ENCODE data around the gene KLHL7. TPM values are rescaled to one million over a fixed set of nuclear protein-coding genes. Genes with fewer than 3 reads are reported as not detected.

The KLHL7 gene
- total RNA-seq, 2 experiments from 2014 or later: 14.3 to 19.6 TPM

DNA sequence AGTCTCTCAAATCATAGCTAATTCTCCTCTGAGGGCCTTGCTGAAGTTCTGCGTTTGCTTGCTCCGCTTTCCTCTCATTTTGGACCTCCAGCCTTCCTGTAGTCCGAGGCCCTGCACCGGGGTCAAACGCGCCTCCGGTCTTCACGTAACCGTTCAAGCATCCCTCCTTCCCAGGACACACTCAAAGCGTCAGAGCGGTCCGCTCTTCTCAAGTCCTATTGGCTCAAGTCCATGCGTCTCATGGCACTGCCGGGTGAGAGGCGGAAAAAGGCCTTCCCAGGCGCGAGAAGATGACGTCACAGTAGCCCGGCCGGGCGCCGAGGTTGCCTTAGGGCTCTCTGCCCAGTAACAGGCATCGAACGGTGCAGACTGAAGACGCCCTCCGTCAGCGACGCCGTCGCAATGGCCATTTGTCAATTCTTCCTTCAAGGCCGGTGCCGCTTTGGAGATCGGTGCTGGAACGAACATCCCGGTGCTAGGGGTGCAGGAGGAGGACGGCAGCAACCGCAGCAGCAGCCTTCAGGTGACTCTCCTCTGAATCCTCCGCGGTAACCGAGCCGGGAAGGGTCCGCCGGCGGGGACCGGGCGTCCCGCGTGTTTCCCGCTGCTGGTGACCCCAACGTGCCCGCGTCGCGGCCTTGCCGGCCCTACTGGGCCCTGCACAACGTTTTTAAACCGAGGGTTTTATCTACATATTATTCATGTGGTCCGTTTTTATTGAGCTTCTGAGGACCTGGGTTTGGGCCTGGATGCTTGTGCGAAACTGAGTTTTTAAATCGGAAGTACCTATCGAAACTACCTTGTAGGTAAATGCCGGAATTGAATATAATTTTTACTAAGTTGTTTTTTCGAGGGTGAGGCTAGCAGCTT is 76.3 kb downstream of the KLHL7 start, which contains the start of gene NUP42:
Gene NUP42, plus strand, starts transcription at position 365 of the 870 bp plus-strand sequence. Its CDS starts 38 bp downstream, at position 403.
- Histone ChIP-seq H3K27me3 (ENCODE audit: control insufficient read depth in 1 of 2, insufficient read depth in 2 of 2, low read length in 2 of 2) (no peaks in the 10 kb centered on the region), H3K4me3 (ENCODE audit: low read length) (peak within 1 kb of the TSS; percentile 88), H3K27ac (ENCODE audit: low read depth in 1 of 2, low read length in 2 of 2) (peak within 1 kb of the TSS; percentile 71 to 81), H3K4me1 (ENCODE audit: insufficient read depth, low read length) (peaks cover 18% of the 10 kb centered on the region), H3K9me3 (ENCODE audit: control insufficient read depth in 1 of 2, insufficient read depth in 1 of 2, low read length in 2 of 2) (no peaks in the 10 kb centered on the region), H3K36me3 (ENCODE audit: insufficient read depth, low read length) (peaks cover 16% of the 10 kb centered on the region)
- H3K9me3 Mint-ChIP-seq: no peaks in the 10 kb centered on the region
- H3K27ac Mint-ChIP-seq: peak within 1 kb of the TSS; percentile 97
- H3K27me3 Mint-ChIP-seq: no peaks in the 10 kb centered on the region
- peak within 1 kb of the TSS; percentile 96 for H3K4me3 Mint-ChIP-seq
- ChIA-PET CTCF (interaction anchor here (2.1 kb wide), 1 partner anchor 76 kb away, joined by 7 read pairs; the partner anchor contains the start of gene KLHL7), POLR2A (interaction anchor here (0.6 to 6.3 kb wide), 9 partner anchors 24 to 1944 kb away, joined by 3 to 79 read pairs (median 4); partner anchors contain the start of genes CYCS and KLHL7)
- DNase-seq (peak; percentile 87 to 98 (median 92)), ATAC-seq (ENCODE audit: poor library complexity) (peak; percentile 91)
- H3K36me3 Mint-ChIP-seq (ENCODE audit: low read depth): peaks cover 31% of the 10 kb centered on the region
- peaks cover 29% of the 10 kb centered on the region for H3K4me1 Mint-ChIP-seq (ENCODE audit: low read depth)
- no peak for TF ChIP-seq CTCF (IDR thresholded peaks at IDR 0.05)
- intact Hi-C loops (cut with DNase I, micrococcal nuclease): loop anchor here (1.0 to 10.0 kb wide), 8 partner anchors 77 to 1755 kb away; partner anchors contain the start of genes KLHL7 (in 2 of the 2), HYCC1 (in 1 of the 2), SP4 (in 1 of the 2) and TOMM7 (in 1 of the 2)

DNA sequence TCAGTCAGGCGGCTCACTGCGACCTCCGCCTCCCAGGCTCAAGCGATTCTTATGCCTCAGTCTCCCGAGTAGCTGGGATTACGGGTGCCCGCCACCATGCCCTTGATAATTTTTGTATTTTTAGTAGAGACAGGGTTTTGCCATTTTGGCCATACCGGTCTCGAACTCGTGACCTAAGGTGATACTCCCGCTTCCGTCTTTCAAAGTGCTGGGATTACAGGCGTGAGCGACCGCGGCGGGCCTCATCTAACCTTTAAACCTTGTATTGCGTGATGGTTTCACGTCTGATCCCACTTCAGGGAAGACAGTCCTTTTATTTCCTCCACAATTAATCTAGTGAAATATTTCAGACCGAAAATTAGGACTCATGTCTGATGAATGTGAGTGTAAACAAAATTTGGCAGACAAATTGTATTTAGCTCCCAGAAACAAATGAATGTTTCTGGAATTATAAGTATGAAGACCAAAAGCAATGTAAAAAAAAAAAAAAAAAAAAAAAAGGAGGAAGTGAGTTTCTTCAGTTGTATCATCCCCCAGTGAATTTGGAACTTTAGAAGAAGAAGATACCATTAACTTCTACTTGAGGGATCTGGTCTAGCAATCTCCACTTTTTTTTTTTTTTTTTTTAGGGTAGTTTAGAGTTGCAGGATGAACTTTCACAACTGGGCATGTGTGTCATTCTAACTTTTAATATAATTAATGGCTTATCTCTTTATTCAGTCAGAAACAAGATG is 77.9 kb downstream of the KLHL7 start:
- Histone ChIP-seq H3K4me3 (ENCODE audit: low read length) (peak overlapping the region; percentile 88), H3K4me1 (ENCODE audit: insufficient read depth, low read length) (peaks cover 18% of the 10 kb centered on the region), H3K27ac (ENCODE audit: low read depth in 1 of 2, low read length in 2 of 2) (no peak overlapping the region), H3K36me3 (ENCODE audit: insufficient read depth, low read length) (peaks cover 31% of the 10 kb centered on the region), H3K27me3 (ENCODE audit: control insufficient read depth in 1 of 2, insufficient read depth in 2 of 2, low read length in 2 of 2) (no peaks in the 10 kb centered on the region), H3K9me3 (ENCODE audit: control insufficient read depth in 1 of 2, insufficient read depth in 1 of 2, low read length in 2 of 2) (no peaks in the 10 kb centered on the region)
- H3K9me3 Mint-ChIP-seq: no peaks in the 10 kb centered on the region
- no peak for ATAC-seq (ENCODE audit: poor library complexity)
- intact Hi-C loops (cut with DNase I, micrococcal nuclease): loop anchor here (5.0 to 10.0 kb wide), 4 partner anchors 91 to 1756 kb away; partner anchors contain the start of gene SP4 (in 1 of the 2)
- ChIA-PET POLR2A (interaction anchor here (6.3 kb wide), 1 partner anchor 77 kb away, joined by 79 read pairs; the partner anchor contains the start of gene KLHL7), CTCF (interaction anchor here (0.6 to 1.6 kb wide), 4 partner anchors 98 to 1717 kb away, joined by 3 to 4 read pairs (median 3); no protein-coding TSS in a partner anchor)
- H3K27me3 Mint-ChIP-seq: no peaks in the 10 kb centered on the region
- peak overlapping the region; percentile 96 for H3K4me3 Mint-ChIP-seq
- peak overlapping the region; percentile 97 for H3K27ac Mint-ChIP-seq
- TF ChIP-seq CTCF (IDR thresholded peaks at IDR 0.05): no peak
- no peak for DNase-seq
- peaks cover 39% of the 10 kb centered on the region for H3K36me3 Mint-ChIP-seq (ENCODE audit: low read depth)
- H3K4me1 Mint-ChIP-seq (ENCODE audit: low read depth): peaks cover 34% of the 10 kb centered on the region

GRCh38 chr7:23184291-23184690 is 78.7 kb downstream of the KLHL7 start:
- intact Hi-C loops (cut with DNase I, micrococcal nuclease): loop anchor here (5.0 to 10.0 kb wide), 4 partner anchors 91 to 1757 kb away; partner anchors contain the start of gene SP4 (in 1 of the 2)
- Histone ChIP-seq H3K4me3 (ENCODE audit: low read length) (no peak overlapping the region), H3K9me3 (ENCODE audit: control insufficient read depth in 1 of 2, insufficient read depth in 1 of 2, low read length in 2 of 2) (no peaks in the 10 kb centered on the region), H3K36me3 (ENCODE audit: insufficient read depth, low read length) (peaks cover 39% of the 10 kb centered on the region), H3K4me1 (ENCODE audit: insufficient read depth, low read length) (peaks cover 18% of the 10 kb centered on the region), H3K27me3 (ENCODE audit: control insufficient read depth in 1 of 2, insufficient read depth in 2 of 2, low read length in 2 of 2) (no peaks in the 10 kb centered on the region), H3K27ac (ENCODE audit: low read depth in 1 of 2, low read length in 2 of 2) (no peak overlapping the region)
- DNase-seq (no peak), ATAC-seq (ENCODE audit: poor library complexity) (no peak)
- TF ChIP-seq CTCF (IDR thresholded peaks at IDR 0.05): no peak
- H3K27me3 Mint-ChIP-seq: no peaks in the 10 kb centered on the region
- peak overlapping the region; percentile 96 for H3K4me3 Mint-ChIP-seq
- H3K9me3 Mint-ChIP-seq: no peaks in the 10 kb centered on the region
- POLR2A ChIA-PET: interaction anchor here (6.3 kb wide), 1 partner anchor 78 kb away, joined by 79 read pairs; the partner anchor contains the start of gene KLHL7
- peaks cover 47% of the 10 kb centered on the region for H3K36me3 Mint-ChIP-seq (ENCODE audit: low read depth)
- CTCF ChIA-PET: interaction anchor here (1.2 to 1.6 kb wide), 2 partner anchors 99 to 110 kb away, joined by 3 read pairs; no protein-coding TSS in a partner anchor
- H3K27ac Mint-ChIP-seq: peak overlapping the region; percentile 97
- peaks cover 34% of the 10 kb centered on the region for H3K4me1 Mint-ChIP-seq (ENCODE audit: low read depth)

Measured in CD4-positive, alpha-beta T cell (primary cell).